OCI-LY7 (cell line): ENCODE data around the gene LCP1. TPM values are rescaled to one million over a fixed set of nuclear protein-coding genes. Genes with fewer than 3 reads are reported as not detected.

Experiments used
- BruUV-seq: library from RNA; stranded (reverse); fragments of 400-500 nt; replicated peaks from 2 replicates; lab custom pipeline; 2021; lab: Mats Ljungman, UMichigan
- CTCF ChIA-PET: fragments of 300-600 bp; sonication (Branson Sonifier 250); formaldehyde crosslinking; loops from one replicate; lab custom pipeline; 2022; ENCODE audit warnings: antibody characterized with exemption; ENCODE audit not compliant: unreplicated experiment; lab: Charles Lee
- POLR2A ChIA-PET: fragments of 300-600 bp; sonication (Branson Sonifier 250); formaldehyde crosslinking; loops from one replicate; lab custom pipeline; 2022; ENCODE audit warnings: antibody characterized with exemption; lab: Charles Lee
- DNase-seq: peaks from one replicate; pipeline ENCODE4 v3.0.0-alpha.2; 2015; ENCODE audit warnings: low spot score
- H2AFZ ChIP-seq: fragments of 200-600 bp; sonication (generic), shearing (Covaris generic); 2 replicates; pipeline ENCODE4 v1.6.1; 2014; ENCODE audit warnings: mild to moderate bottlenecking, antibody characterized with exemption, low read length, moderate library complexity
- H3K27ac ChIP-seq: fragments of 200-600 bp; sonication (generic); 2 replicates; pipeline ENCODE4 v1.5.1; 2014; ENCODE audit warnings: mixed run types, low read depth, mild to moderate bottlenecking, moderate library complexity, low read length, inconsistent platforms; ENCODE audit not compliant: poor library complexity, severe bottlenecking
- H3K36me3 ChIP-seq: fragments of 200-600 bp; sonication (generic); 2 replicates; pipeline ENCODE4 v1.6.1; 2014; ENCODE audit warnings: mild to moderate bottlenecking, antibody characterized with exemption, low read length, moderate library complexity, mixed read lengths; ENCODE audit not compliant: insufficient read depth
- H3K4me1 ChIP-seq: fragments of 200-600 bp; sonication (generic); 2 replicates; pipeline ENCODE4 v1.5.1; 2014; ENCODE audit warnings: mild to moderate bottlenecking, low read length; ENCODE audit not compliant: insufficient read depth, poor library complexity, severe bottlenecking
- H3K4me2 ChIP-seq: fragments of 200-600 bp; sonication (generic); 2 replicates; pipeline ENCODE4 v1.6.1; 2014; ENCODE audit warnings: mild to moderate bottlenecking, low read length
- H3K4me3 ChIP-seq: fragments of 200-600 bp; sonication (generic); 2 replicates; pipeline ENCODE4 v1.5.1; 2014; ENCODE audit warnings: mild to moderate bottlenecking, low read depth, low read length; ENCODE audit not compliant: poor library complexity, severe bottlenecking
- H3K79me2 ChIP-seq: fragments of 200-600 bp; sonication (generic); 2 replicates; pipeline ENCODE4 v1.6.1; 2016; ENCODE audit warnings: low read depth, mild to moderate bottlenecking, low read length, moderate library complexity, mixed read lengths; ENCODE audit not compliant: insufficient read depth
- H3K9me2 ChIP-seq: fragments of 200-600 bp; sonication (generic); 2 replicates; pipeline ENCODE4 v1.6.1; 2016; ENCODE audit warnings: mild to moderate bottlenecking, low read length, mixed read lengths; ENCODE audit not compliant: insufficient read depth
- H3K9me3 ChIP-seq: fragments of 200-600 bp; sonication (generic); 2 replicates; pipeline ENCODE4 v1.6.1; 2014; ENCODE audit warnings: mild to moderate bottlenecking, mixed run types, low read length, mixed read lengths
- H4K20me1 ChIP-seq: fragments of 200-600 bp; sonication (generic); 2 replicates; pipeline ENCODE4 v1.6.1; 2014; ENCODE audit warnings: mild to moderate bottlenecking, antibody characterized with exemption, low read length, moderate library complexity, mixed read lengths; ENCODE audit not compliant: insufficient read depth
- CTCF ChIP-seq: fragments of 200-600 bp; sonication (generic); conservative IDR thresholded peaks from 2 replicates; pipeline ENCODE4 v1.5.1; 2014; ENCODE audit warnings: mild to moderate bottlenecking, antibody characterized with exemption, low read length, moderate library complexity, mixed read lengths
- EZH2phosphoT487 ChIP-seq: fragments of 200-600 bp; sonication (generic); IDR thresholded peaks from 2 replicates; pipeline ENCODE4 v1.6.1; 2018; ENCODE audit warnings: low read depth, borderline replicate concordance, mild to moderate bottlenecking, mixed run types, antibody characterized with exemption, low read length, moderate library complexity, mixed read lengths
- intact Hi-C: fragments of 100-400 bp; cut with micrococcal nuclease; formaldehyde crosslinking; loops from one replicate; pipeline ENCODE4 v1.10.0; 2022; ENCODE audit not compliant: unreplicated experiment
- total RNA-seq, 2 experiments: library from RNA; depleted of rRNA in 1 of 2; stranded (reverse); fragments of >200 nt in 1 of 2; shearing (Covaris generic) in 1 of 2; gene quantifications; 2 replicates each; pipeline ENCODE4 v1.2.3, GENCODE V29; 2014 to 2022

LCP1 gene
- total RNA-seq, 2 experiments from 2014 or later: 292 to 565 TPM

GRCh38 chr13:46114613-46115012 lies 67.4 kb downstream of the LCP1 start:
- no peaks in the 10 kb centered on the region for H3K9me2 ChIP-seq
- ChIA-PET POLR2A (interaction anchor here (1.3 kb wide), 1 partner anchor 16 kb away, joined by 3 read pairs; no protein-coding TSS in a partner anchor), CTCF (no interaction called here)
- H4K20me1 ChIP-seq: no peaks in the 10 kb centered on the region
- H3K36me3 ChIP-seq: no peaks in the 10 kb centered on the region
- no peaks in the 10 kb centered on the region for H3K9me3 ChIP-seq
- no peaks in the 10 kb centered on the region for H3K79me2 ChIP-seq
- TF ChIP-seq EZH2phosphoT487 (no peak), CTCF (no peak)
- H2AFZ ChIP-seq: no peak overlapping the region
- H3K4me1 ChIP-seq: no peaks in the 10 kb centered on the region
- no peak for DNase-seq
- BruUV-seq: no TSS peak
- H3K4me2 ChIP-seq: no peak overlapping the region
- intact Hi-C loops: no loop called here
- H3K27ac ChIP-seq: no peak overlapping the region
- H3K4me3 ChIP-seq: no peak overlapping the region

GRCh38 chr13:46113596-46113995 lies 68.4 kb downstream of the LCP1 start:
- no peaks in the 10 kb centered on the region for H3K79me2 ChIP-seq
- no TSS peak for BruUV-seq
- H3K4me3 ChIP-seq: no peak overlapping the region
- no peaks in the 10 kb centered on the region for H4K20me1 ChIP-seq
- no peaks in the 10 kb centered on the region for H3K4me1 ChIP-seq
- no peak overlapping the region for H3K27ac ChIP-seq
- no peaks in the 10 kb centered on the region for H3K9me3 ChIP-seq
- no peak overlapping the region for H2AFZ ChIP-seq
- no peak overlapping the region for H3K4me2 ChIP-seq
- DNase-seq: no peak
- intact Hi-C loops: no loop called here
- ChIA-PET CTCF (no interaction called here), POLR2A (interaction anchor here (1.3 kb wide), 1 partner anchor 15 kb away, joined by 3 read pairs; no protein-coding TSS in a partner anchor)
- H3K36me3 ChIP-seq: no peaks in the 10 kb centered on the region
- no peaks in the 10 kb centered on the region for H3K9me2 ChIP-seq
- TF ChIP-seq EZH2phosphoT487 (no peak), CTCF (no peak)

GRCh38 chr13:46111151-46111550 lies 70.8 kb downstream of the LCP1 start:
- no peak overlapping the region for H3K4me3 ChIP-seq

More at GRCh38 chr13:46111151-46111550, 70.8 kb downstream of the LCP1 start:
- Histone ChIP-seq H2AFZ (no peak overlapping the region), H3K79me2 (no peaks in the 10 kb centered on the region), H4K20me1 (no peaks in the 10 kb centered on the region), H3K9me3 (no peaks in the 10 kb centered on the region), H3K36me3 (no peaks in the 10 kb centered on the region), H3K27ac (no peak overlapping the region), H3K4me2 (no peak overlapping the region), H3K9me2 (no peaks in the 10 kb centered on the region), H3K4me1 (peaks cover 6% of the 10 kb centered on the region)
- no peak for DNase-seq
- ChIA-PET CTCF (no interaction called here), POLR2A (no interaction called here)
- no peak for TF ChIP-seq CTCF
- no peak for TF ChIP-seq EZH2phosphoT487
- intact Hi-C loops: no loop called here
- no TSS peak for BruUV-seq
